Liver (tissue), 3 donors: ENCODE measurements around the gene ZNF70.

Experiments
- CTCF ChIP-seq: fragments of 150-350 bp; IDR thresholded peaks from 2 replicates; pipeline ENCODE4 v1.5.1; 2017; ENCODE audit warnings: improper control_type of control experiment, low read depth, low read length; ENCODE audit not compliant: missing input control
- EGR1 ChIP-seq, 2 donors: IDR thresholded peaks; 2 replicates each; pipeline ENCODE4 v1.6.1; 2016 to 2018; ENCODE audit warnings: antibody characterized with exemption in 2 of 2, low read depth in 2 of 2
- FOXA1 ChIP-seq: IDR thresholded peaks from 2 replicates; pipeline ENCODE4 v1.6.1; 2016; ENCODE audit warnings: antibody characterized with exemption
- GABPA ChIP-seq, 2 donors: IDR thresholded peaks in 1 of 2; conservative IDR thresholded peaks in 1 of 2; 2 replicates each; pipeline ENCODE4 v1.6.1; 2016; ENCODE audit warnings: antibody characterized with exemption in 2 of 2, mild to moderate bottlenecking in 1 of 2, moderate library complexity in 1 of 2
- HNF4A ChIP-seq, 2 donors: conservative IDR thresholded peaks; 2 replicates each; pipeline ENCODE4 v1.6.1; 2016; ENCODE audit warnings: antibody characterized with exemption in 2 of 2, mild to moderate bottlenecking in 2 of 2
- HNF4G ChIP-seq: IDR thresholded peaks from 2 replicates; pipeline ENCODE4 v1.6.1; 2016; ENCODE audit warnings: antibody characterized with exemption
- JUND ChIP-seq, 2 donors: IDR thresholded peaks; 2 replicates each; pipeline ENCODE4 v1.6.1; 2016; ENCODE audit warnings: antibody characterized with exemption in 2 of 2
- MAX ChIP-seq: IDR thresholded peaks from 2 replicates; pipeline ENCODE4 v1.6.1; 2016; ENCODE audit warnings: antibody characterized with exemption
- NR2F2 ChIP-seq: IDR thresholded peaks from 2 replicates; pipeline ENCODE4 v1.6.1; 2016; ENCODE audit warnings: antibody characterized with exemption
- RAD21 ChIP-seq, 2 donors: IDR thresholded peaks; 2 replicates each; pipeline ENCODE4 v1.6.1; 2016; ENCODE audit warnings: antibody characterized with exemption in 2 of 2, mild to moderate bottlenecking in 2 of 2
- REST ChIP-seq: IDR thresholded peaks from 2 replicates; pipeline ENCODE4 v1.6.1; 2016; ENCODE audit warnings: antibody characterized with exemption, mild to moderate bottlenecking
- SP1 ChIP-seq: IDR thresholded peaks from 2 replicates; pipeline ENCODE4 v1.6.1; 2018; ENCODE audit warnings: antibody characterized with exemption, mild to moderate bottlenecking
- TAF1 ChIP-seq: conservative IDR thresholded peaks from 2 replicates; pipeline ENCODE4 v1.6.1; 2016; ENCODE audit warnings: antibody characterized with exemption, mild to moderate bottlenecking
- YY1 ChIP-seq: IDR thresholded peaks from 2 replicates; pipeline ENCODE4 v1.6.1; 2016; ENCODE audit warnings: antibody characterized with exemption, mild to moderate bottlenecking
- donor health status: healthy.
- donor health status: healthy.

- TF ChIP-seq GABPA (IDR thresholded peaks at IDR 0.05 in 1 of 2, conservative IDR thresholded peaks at IDR 0.05 in 1 of 2) (no peak), CTCF (no peak), REST (no peak), RAD21 (IDR thresholded peaks at IDR 0.05) (no peak), NR2F2 (no peak), JUND (IDR thresholded peaks at IDR 0.05) (no peak), MAX (no peak), FOXA1 (no peak), HNF4G (no peak), EGR1 (IDR thresholded peaks at IDR 0.05; ENCODE audit: low read depth in 2 of 2) (no peak), TAF1 (no peak), HNF4A (conservative IDR thresholded peaks at IDR 0.05) (no peak), SP1 (no peak), YY1 (no peak)
Measured at GRCh38 chr22:23708270-23708669, 42.6 kb downstream of the ZNF70 start.
